RWPE2 (cell line): ENCODE measurements around the gene ARHGAP15.

Experiments used
- ATAC-seq: fragments of 200-7000 bp; cut with Tn5 transposase; 3 replicates; pipeline ENCODE4 v1.9.1; 2021; ENCODE audit warnings: low read depth
- DNase-seq: peaks from one replicate; pipeline ENCODE4 v3.0.0-alpha.2; 2020; ENCODE audit warnings: low spot score
- H3K27ac ChIP-seq: fragments of 450-650 bp; 2 replicates; pipeline ENCODE4 v1.5.1; 2017; ENCODE audit warnings: mild to moderate bottlenecking; ENCODE audit not compliant: poor library complexity, severe bottlenecking
- H3K27me3 ChIP-seq: fragments of 250-450 bp; sonication (Bioruptor Pico); 2 replicates; pipeline ENCODE4 v1.5.1; 2021; ENCODE audit warnings: mild to moderate bottlenecking, moderate library complexity; ENCODE audit not compliant: insufficient read depth, poor library complexity, severe bottlenecking
- H3K36me3 ChIP-seq: fragments of 250-450 bp; sonication (Bioruptor Pico); 2 replicates; pipeline ENCODE4 v1.5.1; 2020; ENCODE audit warnings: low read depth, mild to moderate bottlenecking, moderate library complexity
- H3K4me1 ChIP-seq: fragments of 250-450 bp; sonication (Bioruptor Pico); 2 replicates; pipeline ENCODE4 v1.5.1; 2021; ENCODE audit warnings: mild to moderate bottlenecking, moderate library complexity; ENCODE audit not compliant: insufficient read depth, poor library complexity, severe bottlenecking
- H3K4me3 ChIP-seq: fragments of 250-450 bp; sonication (Bioruptor Pico); 2 replicates; pipeline ENCODE4 v1.5.1; 2021; ENCODE audit warnings: mild to moderate bottlenecking, moderate library complexity; ENCODE audit not compliant: severe bottlenecking
- H3K9me3 ChIP-seq: fragments of 250-450 bp; sonication (Bioruptor Pico); 2 replicates; pipeline ENCODE4 v1.5.1; 2021; ENCODE audit warnings: mild to moderate bottlenecking, moderate library complexity; ENCODE audit not compliant: severe bottlenecking
- TF ChIP-seq, protein P1 (sequence below): fragments of 450-650 bp; IDR thresholded peaks from one replicate; pipeline ENCODE4 v1.5.1; 2017; ENCODE audit warnings: mild to moderate bottlenecking, moderate library complexity; ENCODE audit not compliant: poor library complexity, severe bottlenecking

ARHGAP15 gene

DNA sequence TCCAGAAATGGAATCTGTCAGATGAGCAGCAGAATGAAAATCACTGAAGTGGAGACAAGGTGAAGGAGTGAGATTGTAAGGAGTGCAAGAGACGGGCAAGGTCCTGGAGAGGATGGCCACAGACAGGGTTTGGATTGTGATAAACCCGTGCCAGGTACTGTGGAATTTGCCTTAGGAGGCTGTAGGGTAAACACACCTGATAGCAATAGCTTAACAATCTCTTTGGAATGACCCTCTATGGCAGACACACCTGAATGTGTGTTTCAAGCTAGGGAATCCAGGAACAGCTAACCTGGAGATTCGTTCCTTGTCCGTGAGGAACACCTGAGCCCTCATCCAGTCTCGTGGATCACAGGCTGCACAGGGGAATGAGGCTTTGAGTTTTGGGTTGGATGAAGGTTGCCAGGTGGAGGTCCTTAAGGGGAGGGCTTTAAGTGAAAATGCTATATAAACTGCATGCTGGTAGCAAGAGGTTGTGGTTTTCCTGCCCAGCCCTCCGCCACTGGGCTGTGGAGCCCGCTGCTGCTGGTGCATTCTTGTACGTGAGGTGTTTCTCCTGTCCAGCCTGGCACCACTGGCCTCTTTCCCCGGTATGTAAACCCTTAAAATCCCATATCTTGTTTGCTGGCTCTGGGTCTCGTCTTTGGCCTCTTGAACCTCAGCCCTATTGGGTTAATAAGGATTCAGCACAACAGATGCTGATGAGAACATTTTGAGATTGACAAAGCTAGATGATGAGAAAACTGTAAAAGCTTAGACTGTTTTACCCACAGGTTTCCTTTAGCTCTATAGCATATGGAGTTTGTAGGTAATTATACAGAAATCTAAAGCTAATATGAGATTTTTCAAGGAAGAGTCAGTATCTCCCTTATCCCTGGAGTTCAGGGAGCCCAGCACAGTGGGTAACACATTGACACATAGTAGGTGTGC is 117.9 kb downstream of the ARHGAP15 start:
- Histone ChIP-seq H3K4me1 (peaks cover 2% of the 10 kb centered on the region), H3K4me3 (no peak overlapping the region), H3K9me3 (no peaks in the 10 kb centered on the region), H3K27ac (no peak overlapping the region), H3K36me3 (no peaks in the 10 kb centered on the region), H3K27me3 (no peaks in the 10 kb centered on the region)
- DNase-seq (no peak), ATAC-seq (no peak)
- TF ChIP-seq, protein P1, sequence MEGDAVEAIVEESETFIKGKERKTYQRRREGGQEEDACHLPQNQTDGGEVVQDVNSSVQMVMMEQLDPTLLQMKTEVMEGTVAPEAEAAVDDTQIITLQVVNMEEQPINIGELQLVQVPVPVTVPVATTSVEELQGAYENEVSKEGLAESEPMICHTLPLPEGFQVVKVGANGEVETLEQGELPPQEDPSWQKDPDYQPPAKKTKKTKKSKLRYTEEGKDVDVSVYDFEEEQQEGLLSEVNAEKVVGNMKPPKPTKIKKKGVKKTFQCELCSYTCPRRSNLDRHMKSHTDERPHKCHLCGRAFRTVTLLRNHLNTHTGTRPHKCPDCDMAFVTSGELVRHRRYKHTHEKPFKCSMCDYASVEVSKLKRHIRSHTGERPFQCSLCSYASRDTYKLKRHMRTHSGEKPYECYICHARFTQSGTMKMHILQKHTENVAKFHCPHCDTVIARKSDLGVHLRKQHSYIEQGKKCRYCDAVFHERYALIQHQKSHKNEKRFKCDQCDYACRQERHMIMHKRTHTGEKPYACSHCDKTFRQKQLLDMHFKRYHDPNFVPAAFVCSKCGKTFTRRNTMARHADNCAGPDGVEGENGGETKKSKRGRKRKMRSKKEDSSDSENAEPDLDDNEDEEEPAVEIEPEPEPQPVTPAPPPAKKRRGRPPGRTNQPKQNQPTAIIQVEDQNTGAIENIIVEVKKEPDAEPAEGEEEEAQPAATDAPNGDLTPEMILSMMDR = no peak

DNA sequence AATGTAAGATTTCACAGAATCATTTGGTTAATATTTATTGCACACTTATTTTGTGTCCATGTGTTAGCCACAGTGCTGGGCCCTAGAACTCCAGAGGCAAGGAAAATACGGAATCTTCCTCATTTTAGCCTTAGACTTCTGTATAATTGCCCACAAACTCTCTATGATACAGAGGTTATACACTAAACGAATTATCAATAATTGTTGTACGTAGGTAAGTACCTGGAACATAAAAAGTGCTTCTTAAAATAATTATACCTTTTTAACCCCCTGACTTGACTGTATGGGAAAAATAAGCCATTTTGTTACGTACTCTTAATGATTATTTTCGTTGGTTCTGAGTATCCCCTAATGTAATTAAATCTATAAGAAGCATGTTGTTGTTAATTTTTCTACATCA is 119.4 kb downstream of the ARHGAP15 start:
- H3K27me3 ChIP-seq = no peaks in the 10 kb centered on the region
- H3K4me3 ChIP-seq = no peak overlapping the region
- DNase-seq (no peak), ATAC-seq (no peak)
- TF ChIP-seq, protein P1 = no peak
- no peaks in the 10 kb centered on the region for H3K36me3 ChIP-seq
- no peak overlapping the region for H3K27ac ChIP-seq
- no peaks in the 10 kb centered on the region for H3K9me3 ChIP-seq
- peaks cover 6% of the 10 kb centered on the region for H3K4me1 ChIP-seq

DNA sequence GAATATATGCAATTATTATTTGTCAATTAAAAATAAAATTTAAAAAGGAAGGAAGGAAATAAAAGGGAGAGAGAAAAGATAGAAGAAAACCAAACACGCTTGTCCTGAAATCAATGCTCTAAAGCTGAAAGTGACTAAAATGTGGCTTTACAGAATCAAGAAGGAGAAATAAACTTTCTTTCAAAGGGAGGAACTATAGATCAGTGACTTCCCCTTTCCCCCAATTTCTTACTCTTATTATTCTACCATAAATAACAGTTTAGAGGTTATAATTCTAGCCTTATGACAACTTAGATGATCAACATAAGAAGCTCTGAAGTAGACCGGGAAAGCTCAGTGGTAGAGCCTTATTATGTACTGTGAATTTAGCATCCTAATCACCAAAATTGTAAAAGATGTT is 122.5 kb downstream of the ARHGAP15 start:
- TF ChIP-seq, protein P1 = no peak
- H3K4me3 ChIP-seq = no peak overlapping the region
- no peak overlapping the region for H3K27ac ChIP-seq
- ATAC-seq (no peak), DNase-seq (no peak)
- no peaks in the 10 kb centered on the region for H3K9me3 ChIP-seq
- no peaks in the 10 kb centered on the region for H3K36me3 ChIP-seq
- H3K4me1 ChIP-seq = peaks cover 6% of the 10 kb centered on the region
- no peaks in the 10 kb centered on the region for H3K27me3 ChIP-seq

DNA sequence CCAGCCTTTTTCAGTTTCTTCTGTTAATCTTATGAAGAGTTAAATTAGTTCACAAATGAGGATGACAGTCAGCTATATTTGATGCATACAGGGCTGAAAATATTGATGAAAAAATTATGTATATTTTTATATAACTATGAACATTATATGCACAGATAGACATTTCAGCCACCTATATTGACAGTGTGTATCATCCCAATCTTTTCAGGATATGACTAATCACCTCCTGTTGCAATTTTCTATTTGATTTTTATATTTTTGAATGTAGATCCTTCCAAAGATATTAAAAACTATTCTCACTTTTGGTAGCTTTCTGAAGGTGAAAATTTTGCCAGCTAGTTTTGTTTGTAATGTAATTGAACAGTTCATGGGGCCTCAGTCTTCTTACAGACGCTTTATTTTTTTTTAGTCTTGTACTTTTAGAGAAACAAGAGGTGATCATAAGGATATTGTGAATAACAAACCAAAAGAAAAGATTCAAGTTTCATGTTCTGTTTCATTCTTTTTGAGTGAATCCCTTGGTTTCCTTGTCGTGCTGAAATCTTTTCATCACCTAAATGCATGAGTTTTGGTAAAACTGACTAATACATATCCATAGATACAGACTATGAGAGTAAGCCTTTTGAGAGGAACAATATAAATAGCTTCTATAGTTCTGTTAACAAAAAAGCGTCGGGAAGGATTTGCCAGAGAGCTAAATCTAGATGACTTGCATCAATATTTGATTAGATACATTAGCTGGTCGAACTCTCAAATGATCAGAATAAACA is 123.1 kb downstream of the ARHGAP15 start:
- Histone ChIP-seq H3K4me3 (no peak overlapping the region), H3K27ac (no peak overlapping the region), H3K4me1 (peaks cover 6% of the 10 kb centered on the region), H3K27me3 (no peaks in the 10 kb centered on the region), H3K36me3 (no peaks in the 10 kb centered on the region), H3K9me3 (no peaks in the 10 kb centered on the region)
- TF ChIP-seq, protein P1 = no peak
- peak; percentile 50; the same call in 2 of the 3 replicates for ATAC-seq
- no peak for DNase-seq
